ENCODE data around the gene HSD11B1L.
"Not testable (repeated sequence)": the region's sequence is repeated elsewhere in the genome, so short reads cannot be mapped to it uniquely, and the experiment has no call there.

Gene HSD11B1L

DNA sequence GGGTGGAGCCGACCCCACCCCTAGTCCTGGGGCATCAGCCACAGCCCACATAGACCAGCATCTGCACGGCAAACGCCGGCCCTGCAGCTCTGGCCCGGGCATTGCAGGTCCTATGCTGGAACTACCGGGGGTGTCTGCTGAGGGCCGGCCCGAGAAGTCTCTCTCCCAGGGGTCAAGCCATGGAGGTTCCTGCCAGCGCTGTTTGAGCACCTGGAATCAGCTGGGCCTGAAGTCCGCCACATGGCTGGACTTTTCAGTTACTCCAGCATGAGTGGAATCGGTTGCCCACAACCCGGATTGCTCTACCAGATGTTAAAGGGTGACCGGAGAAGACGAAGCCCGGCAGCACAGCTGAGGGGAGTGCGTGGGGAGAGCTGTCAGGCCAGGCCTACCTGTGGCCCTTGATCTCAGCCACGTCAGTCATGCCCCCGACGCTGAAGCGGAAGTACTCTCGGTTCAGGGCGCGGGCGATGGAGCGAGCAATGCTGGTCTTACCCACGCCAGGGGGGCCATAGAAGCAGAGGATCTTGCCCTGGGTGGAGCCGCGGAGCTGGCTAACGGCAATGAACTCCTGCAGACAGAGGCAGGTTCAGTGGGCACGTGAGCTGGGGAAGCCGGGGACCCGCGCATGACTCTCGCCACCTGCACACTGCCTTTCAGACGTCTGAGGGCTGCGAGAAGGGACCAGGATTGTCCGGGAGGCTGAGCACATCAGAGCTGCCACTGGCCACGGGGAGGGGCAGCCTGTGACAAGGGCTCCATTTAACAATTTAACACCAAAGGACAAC, 18.0 kb downstream of the HSD11B1L start:
- no peak for TF ChIP-seq CTCF (IDR thresholded peaks at IDR 0.05; ENCODE audit: borderline replicate concordance, insufficient read depth, low read depth, low read length)
- H3K4me3 ChIP-seq (ENCODE audit: low read depth, low read length) = no peak overlapping the region

DNA sequence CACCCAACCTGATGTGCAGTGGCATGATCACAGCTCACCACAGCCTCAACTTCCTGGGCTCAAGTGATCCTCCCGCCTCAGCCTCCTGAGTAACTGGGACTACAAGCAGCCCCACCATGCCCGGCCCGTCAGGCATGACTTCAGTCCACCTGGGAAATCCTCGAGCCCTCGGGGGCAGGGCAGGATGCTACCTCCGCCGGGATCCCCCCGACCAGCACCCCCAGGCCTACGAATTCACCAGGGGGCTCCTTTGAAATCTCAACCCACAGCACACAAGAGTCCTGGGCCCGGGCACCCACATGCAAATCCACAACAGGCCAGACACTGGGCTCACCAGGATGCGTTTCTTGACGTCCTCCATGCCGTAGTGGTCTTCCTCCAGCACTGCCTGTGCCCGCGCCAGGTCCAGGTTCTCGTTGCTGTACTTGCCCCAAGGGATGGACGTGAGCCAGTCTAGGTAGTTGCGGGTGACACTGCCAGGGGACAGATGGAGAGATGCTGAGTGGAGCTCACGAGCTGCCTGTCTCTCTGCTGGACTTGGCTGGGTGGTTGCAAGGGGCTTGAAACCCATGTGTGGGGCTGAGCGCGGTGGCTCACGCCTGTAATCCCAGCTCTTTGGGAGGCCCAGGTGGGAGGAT, 19.7 kb downstream of the HSD11B1L start:
- no peak overlapping the region for H3K4me3 ChIP-seq (ENCODE audit: low read depth, low read length)
- TF ChIP-seq CTCF (IDR thresholded peaks at IDR 0.05; ENCODE audit: borderline replicate concordance, insufficient read depth, low read depth, low read length) = no peak

DNA sequence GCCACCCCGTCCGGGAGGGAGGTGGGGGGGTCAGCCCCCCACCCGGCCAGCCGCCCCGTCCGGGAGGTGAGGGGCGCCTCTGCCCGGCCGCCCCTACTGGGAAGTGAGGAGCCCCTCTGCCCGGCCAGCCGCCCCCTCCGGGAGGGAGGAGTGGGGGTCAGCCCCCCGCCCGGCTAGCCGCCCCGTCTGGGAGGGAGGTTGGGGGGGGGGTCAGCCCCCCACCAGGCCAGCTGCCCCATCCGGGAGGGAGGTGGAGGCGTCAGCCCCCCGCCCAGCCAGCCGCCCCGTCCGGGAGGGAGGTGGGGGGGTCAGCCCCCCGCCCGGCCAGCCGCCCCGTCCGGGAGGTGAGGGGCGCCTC, 21.2 kb downstream of the HSD11B1L start:
- not testable (repeated sequence) for H3K4me3 ChIP-seq (ENCODE audit: low read depth, low read length)

DNA sequence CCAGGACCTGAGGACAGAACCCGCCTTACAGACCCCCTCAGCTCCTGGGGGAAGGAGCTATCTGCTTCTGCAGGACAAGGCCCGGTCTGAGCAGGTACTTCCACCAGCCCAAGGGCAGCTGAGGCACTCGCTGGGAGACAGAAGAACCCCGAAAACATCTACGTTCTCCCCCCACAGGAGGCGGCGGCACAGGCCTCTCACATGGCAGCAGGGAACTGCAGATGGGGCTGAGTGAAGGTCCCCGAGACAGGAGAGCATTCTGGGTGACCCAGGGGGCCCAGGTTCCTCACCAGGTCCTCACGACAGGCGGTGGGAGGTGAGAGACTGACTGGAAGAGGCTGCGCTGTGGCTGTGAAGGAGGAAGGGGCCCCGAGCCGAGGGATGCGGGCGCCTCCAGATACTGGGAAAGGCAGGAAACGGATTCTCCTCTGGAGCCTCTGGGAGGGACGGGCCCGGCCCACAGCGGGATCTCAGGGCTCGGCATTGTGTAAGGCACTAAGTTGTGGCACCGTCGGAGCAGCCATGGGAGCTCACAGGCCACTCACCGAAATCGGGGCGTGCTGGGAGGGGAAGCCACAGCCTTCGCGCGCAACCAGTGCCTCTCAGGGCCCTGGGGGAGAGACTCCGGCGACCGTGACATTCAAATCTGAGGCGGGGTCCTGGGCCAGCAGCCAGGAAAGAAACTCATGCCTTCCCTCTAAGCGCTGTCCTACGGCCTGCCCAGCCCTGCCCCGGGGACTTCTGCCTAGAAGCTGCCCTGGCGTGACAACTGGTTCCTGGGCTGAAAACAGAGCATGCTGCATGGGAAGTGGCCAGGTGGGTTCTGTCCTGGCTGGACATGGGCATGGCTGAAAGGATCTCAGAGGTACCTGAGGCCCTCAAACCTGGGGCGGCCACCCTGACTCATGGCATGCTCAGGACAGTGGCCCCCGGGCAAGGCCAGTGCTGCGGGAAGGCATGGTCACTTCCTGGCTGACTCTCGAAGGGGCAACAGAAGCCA, 23.3 kb downstream of the HSD11B1L start:
- no peak overlapping the region for H3K4me3 ChIP-seq (ENCODE audit: low read depth, low read length)
- no peak for TF ChIP-seq CTCF (IDR thresholded peaks at IDR 0.05; ENCODE audit: borderline replicate concordance, insufficient read depth, low read depth, low read length)

DNA sequence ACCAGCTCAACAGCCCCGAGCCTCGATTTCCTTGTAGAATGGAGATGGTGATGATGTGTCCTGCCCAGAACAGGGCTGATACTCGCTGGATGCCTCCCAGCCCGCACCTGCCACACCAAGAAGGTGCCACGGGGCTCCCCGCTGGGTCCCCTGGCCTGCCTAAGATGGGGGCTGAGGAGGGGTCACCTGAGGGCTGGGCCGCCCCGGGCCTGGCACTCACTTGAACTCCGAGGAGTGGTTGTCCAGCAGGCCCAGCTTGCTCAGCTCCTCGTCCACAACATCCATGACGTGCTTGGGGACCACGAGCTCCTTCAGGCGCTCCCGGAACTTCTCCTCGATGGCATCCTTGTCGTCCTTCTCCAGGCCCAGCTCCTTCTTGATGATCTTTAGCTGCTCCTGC, 24.7 kb downstream of the HSD11B1L start:
- H3K4me3 ChIP-seq (ENCODE audit: low read depth, low read length) = no peak overlapping the region
- no peak for TF ChIP-seq CTCF (IDR thresholded peaks at IDR 0.05; ENCODE audit: borderline replicate concordance, insufficient read depth, low read depth, low read length)

- no peak for TF ChIP-seq CTCF (IDR thresholded peaks at IDR 0.05; ENCODE audit: borderline replicate concordance, insufficient read depth, low read depth, low read length)
Measured at GRCh38 chr19:5706876-5707573, 26.2 kb downstream of the HSD11B1L start.

More at GRCh38 chr19:5706876-5707573, 26.2 kb downstream of the HSD11B1L start:
- H3K4me3 ChIP-seq (ENCODE audit: low read depth, low read length) = no peak overlapping the region
